ENCODE data around the gene PCNP. TPM values are rescaled to one million over a fixed set of nuclear protein-coding genes. Genes with fewer than 3 reads are reported as not detected.

Gene PCNP
- total RNA-seq, 2 donors from 2014 or later, result 48.5 to 76.3 TPM

DNA sequence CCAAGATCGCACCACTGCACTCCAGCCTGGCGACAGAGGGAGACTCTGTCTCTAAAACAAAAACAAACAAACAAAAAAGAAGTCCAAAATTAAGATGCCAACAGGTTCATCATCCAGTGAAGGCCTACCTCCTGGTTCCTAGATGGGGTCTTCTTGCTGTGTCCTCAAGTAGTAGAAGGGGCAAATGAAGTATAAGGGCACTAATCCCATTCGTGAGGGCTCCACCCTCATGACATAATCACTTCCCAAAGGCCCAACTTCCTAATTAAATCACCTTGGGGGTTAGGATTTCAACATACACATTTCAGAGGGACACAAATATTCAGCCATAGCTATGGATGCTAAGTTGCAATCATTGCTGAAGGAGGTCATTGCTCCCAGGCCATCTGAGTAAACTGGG, 45.8 kb downstream of the PCNP start:
- intact Hi-C loops (cut with DNase I), result no loop called here
- Histone ChIP-seq H3K27ac (no peak overlapping the region), H3K9me3 (no peaks in the 10 kb centered on the region), H3K4me3 (no peak overlapping the region), H3K27me3 (no peaks in the 10 kb centered on the region), H3K4me1 (no peaks in the 10 kb centered on the region), H3K36me3 (replicated peaks in 1 of 2; ENCODE audit: insufficient read depth in 1 of 2, low read depth in 2 of 2) (no peaks in the 10 kb centered on the region)
- no peak for ATAC-seq
- no peak for DNase-seq
- TF ChIP-seq, protein P1, sequence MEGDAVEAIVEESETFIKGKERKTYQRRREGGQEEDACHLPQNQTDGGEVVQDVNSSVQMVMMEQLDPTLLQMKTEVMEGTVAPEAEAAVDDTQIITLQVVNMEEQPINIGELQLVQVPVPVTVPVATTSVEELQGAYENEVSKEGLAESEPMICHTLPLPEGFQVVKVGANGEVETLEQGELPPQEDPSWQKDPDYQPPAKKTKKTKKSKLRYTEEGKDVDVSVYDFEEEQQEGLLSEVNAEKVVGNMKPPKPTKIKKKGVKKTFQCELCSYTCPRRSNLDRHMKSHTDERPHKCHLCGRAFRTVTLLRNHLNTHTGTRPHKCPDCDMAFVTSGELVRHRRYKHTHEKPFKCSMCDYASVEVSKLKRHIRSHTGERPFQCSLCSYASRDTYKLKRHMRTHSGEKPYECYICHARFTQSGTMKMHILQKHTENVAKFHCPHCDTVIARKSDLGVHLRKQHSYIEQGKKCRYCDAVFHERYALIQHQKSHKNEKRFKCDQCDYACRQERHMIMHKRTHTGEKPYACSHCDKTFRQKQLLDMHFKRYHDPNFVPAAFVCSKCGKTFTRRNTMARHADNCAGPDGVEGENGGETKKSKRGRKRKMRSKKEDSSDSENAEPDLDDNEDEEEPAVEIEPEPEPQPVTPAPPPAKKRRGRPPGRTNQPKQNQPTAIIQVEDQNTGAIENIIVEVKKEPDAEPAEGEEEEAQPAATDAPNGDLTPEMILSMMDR (IDR thresholded peaks at IDR 0.05), result no peak
- no peak for TF ChIP-seq POLR2A (IDR thresholded peaks at IDR 0.05)
- 80 to 85% methylated on average over 3 of the region's 3 CpGs for WGBS, 2 donors

GRCh38 chr3:101623656-101624055, 49.7 kb downstream of the PCNP start:
- Histone ChIP-seq H3K36me3 (replicated peaks in 1 of 2; ENCODE audit: insufficient read depth in 1 of 2, low read depth in 2 of 2) (no peaks in the 10 kb centered on the region), H3K27ac (no peak overlapping the region), H3K27me3 (no peaks in the 10 kb centered on the region), H3K4me1 (no peaks in the 10 kb centered on the region), H3K4me3 (no peak overlapping the region), H3K9me3 (no peaks in the 10 kb centered on the region)
- no peak for ATAC-seq
- TF ChIP-seq, protein P1 (IDR thresholded peaks at IDR 0.05), result no peak
- no peak for TF ChIP-seq POLR2A (IDR thresholded peaks at IDR 0.05)
- intact Hi-C loops (cut with DNase I), result no loop called here
- no peak for DNase-seq
- WGBS, 2 donors, result 91 to 93% methylated on average over 1 of the region's 1 CpG

DNA sequence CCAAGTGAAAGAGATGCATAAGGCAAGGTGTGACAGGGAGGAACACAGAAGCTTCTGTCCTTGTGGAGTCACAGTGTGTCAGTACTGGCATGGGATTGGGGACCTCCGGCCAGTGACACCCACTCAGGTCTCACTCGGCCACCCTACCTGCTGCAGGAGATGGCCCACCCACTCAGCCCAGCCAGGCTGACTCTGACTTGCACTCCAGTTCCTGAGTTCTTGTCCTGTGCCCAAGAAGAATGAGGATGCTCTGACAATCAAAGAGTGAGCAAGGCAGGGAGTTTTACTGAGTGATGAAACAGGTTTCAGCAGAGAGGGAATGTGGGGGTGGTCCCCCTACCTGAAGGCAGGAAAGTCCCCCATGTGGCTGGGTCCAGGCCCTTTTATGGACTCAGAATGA, 50.9 kb downstream of the PCNP start:
- Histone ChIP-seq H3K4me1 (no peaks in the 10 kb centered on the region), H3K9me3 (no peaks in the 10 kb centered on the region), H3K4me3 (no peak overlapping the region), H3K27me3 (no peaks in the 10 kb centered on the region), H3K36me3 (replicated peaks in 1 of 2; ENCODE audit: insufficient read depth in 1 of 2, low read depth in 2 of 2) (no peaks in the 10 kb centered on the region), H3K27ac (no peak overlapping the region)
- 64 to 84% methylated on average over 2 of the region's 2 CpGs for WGBS, 2 donors
- intact Hi-C loops (cut with DNase I), result no loop called here
- DNase-seq, result no peak
- ATAC-seq, result no peak
- TF ChIP-seq, protein P1 (IDR thresholded peaks at IDR 0.05), result no peak
- TF ChIP-seq POLR2A (IDR thresholded peaks at IDR 0.05), result no peak

DNA sequence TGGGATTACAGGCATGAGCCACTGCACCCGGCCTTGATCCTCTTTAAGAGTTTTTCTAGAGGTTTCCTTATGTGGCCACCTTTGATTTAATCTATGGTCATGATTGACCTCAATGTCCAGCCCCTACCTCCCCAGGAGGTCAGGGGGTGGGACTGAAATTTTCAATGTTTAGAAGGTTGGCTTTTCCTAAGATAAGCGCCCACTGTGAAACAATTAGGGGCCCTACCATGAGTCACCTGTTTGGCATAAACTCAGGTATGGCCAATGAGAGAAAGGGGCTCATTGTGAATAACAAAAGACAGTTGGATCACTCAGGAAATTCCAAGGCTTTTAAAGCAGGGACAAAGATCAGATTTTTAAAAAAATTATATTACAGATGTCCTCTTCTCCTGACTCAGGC, 51.9 kb downstream of the PCNP start:
- no peak for ATAC-seq
- no peaks in the 10 kb centered on the region for H3K27me3 ChIP-seq

DNA sequence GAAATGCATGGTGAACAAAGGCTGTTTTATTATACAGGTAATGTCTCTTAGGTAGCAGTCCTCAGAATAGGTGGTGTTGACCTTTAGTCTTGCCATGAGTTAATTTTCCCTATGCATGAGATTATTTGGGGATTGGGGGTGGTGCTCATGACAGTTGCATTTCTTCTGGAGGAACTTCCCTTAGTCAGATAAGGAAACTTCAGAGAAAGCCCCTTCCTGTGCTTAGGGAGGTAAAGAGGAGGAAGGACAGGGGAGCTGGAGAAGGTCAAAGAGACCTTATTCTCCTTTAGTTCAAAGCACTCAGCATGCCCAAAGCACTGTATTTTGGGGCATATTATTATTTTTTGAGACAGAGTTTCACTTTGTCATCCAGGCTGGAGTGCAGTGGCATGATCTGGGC, 55.2 kb downstream of the PCNP start:
- DNase-seq (no peak), ATAC-seq (no peak)
- no peak overlapping the region for H3K4me3 ChIP-seq
- H3K27me3 ChIP-seq, result no peaks in the 10 kb centered on the region
- intact Hi-C loops (cut with DNase I), result no loop called here
- no peaks in the 10 kb centered on the region for H3K4me1 ChIP-seq
- TF ChIP-seq, protein P1 (IDR thresholded peaks at IDR 0.05), result no peak
- no peak for TF ChIP-seq POLR2A (IDR thresholded peaks at IDR 0.05)
- H3K36me3 ChIP-seq (replicated peaks in 1 of 2; ENCODE audit: insufficient read depth in 1 of 2, low read depth in 2 of 2), result no peaks in the 10 kb centered on the region
- no peak overlapping the region for H3K27ac ChIP-seq
- H3K9me3 ChIP-seq, result no peaks in the 10 kb centered on the region

More for the DNA sequence above, 51.9 kb downstream of the PCNP start:
- WGBS, 2 donors, result 80 to 81% methylated on average over 2 of the region's 2 CpGs
- TF ChIP-seq POLR2A (IDR thresholded peaks at IDR 0.05), result no peak
- TF ChIP-seq, protein P1 (IDR thresholded peaks at IDR 0.05), result no peak
- H3K36me3 ChIP-seq (replicated peaks in 1 of 2; ENCODE audit: insufficient read depth in 1 of 2, low read depth in 2 of 2), result no peaks in the 10 kb centered on the region
- H3K27ac ChIP-seq, result no peak overlapping the region
- no peaks in the 10 kb centered on the region for H3K9me3 ChIP-seq
- DNase-seq, result no peak
- intact Hi-C loops (cut with DNase I), result no loop called here
- no peaks in the 10 kb centered on the region for H3K4me1 ChIP-seq
- no peak overlapping the region for H3K4me3 ChIP-seq
